ENCODE measurements around the gene MARCHF7.
"Not testable (repeated sequence)": the region's sequence is repeated elsewhere in the genome, so short reads cannot be mapped to it uniquely, and the experiment has no call there.

The MARCHF7 gene

DNA sequence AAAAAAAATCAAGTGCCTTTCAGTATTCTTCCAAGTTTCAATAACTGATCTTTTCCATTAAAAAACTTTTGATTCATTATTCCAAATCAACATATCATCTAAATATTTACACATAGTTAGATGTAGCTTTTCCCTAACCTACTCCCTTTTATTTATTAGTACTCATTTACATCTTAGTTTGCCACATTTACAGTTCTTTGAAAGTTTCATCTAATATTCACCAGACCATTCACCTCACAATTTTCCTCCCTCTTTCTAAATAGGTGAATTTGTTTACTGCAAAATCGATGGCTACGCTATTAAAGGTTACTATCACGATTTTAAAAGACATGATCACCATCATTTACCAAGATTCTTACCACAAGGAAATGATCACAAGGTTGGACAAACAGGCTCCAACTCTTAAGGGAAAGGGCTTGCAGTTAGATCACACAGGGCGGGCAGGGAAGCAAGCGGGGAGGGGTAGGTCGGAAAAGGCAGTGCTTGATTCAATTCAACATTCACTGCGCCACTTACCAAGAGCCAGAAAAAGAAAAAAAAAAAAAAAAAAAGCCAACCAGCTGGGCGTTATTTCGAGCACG, 654 bp upstream of the MARCHF7 start:
- no peak for TF ChIP-seq POLR2A (IDR thresholded peaks at IDR 0.05; ENCODE audit: low read length)
- TF ChIP-seq GATA1 (IDR thresholded peaks at IDR 0.05; ENCODE audit: low read depth, low read length) = no peak
- no peak for DNase-seq

DNA sequence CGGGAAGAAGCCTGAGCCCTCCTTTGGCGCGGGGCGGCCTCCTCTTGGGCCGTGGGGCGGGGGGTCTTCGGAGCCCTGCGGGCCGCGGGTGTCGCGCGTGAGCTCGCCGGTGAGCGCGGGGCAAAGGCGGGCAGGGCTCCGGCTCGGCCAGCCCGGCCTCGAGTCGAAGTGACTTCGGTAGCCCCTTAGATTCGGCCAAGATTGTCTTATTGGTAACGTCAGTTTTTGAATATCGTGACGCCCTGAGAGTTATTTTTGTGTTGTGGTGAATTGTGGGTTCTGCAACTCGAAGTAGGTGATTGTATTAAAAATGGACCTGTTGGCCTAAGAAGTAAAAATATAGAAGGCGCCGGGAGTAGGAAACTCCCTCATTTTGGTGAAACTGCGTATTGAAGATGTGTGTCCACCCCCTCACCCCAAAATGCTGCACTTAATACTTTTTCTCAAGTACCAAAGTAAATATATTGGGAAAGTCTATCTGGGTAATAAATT, 669 bp downstream of the MARCHF7 start:
- peak; percentile 74 to 83 for DNase-seq
- TF ChIP-seq GATA1 (IDR thresholded peaks at IDR 0.05; ENCODE audit: low read depth, low read length) (no peak), POLR2A (IDR thresholded peaks at IDR 0.05; ENCODE audit: low read length) (no peak)

DNA sequence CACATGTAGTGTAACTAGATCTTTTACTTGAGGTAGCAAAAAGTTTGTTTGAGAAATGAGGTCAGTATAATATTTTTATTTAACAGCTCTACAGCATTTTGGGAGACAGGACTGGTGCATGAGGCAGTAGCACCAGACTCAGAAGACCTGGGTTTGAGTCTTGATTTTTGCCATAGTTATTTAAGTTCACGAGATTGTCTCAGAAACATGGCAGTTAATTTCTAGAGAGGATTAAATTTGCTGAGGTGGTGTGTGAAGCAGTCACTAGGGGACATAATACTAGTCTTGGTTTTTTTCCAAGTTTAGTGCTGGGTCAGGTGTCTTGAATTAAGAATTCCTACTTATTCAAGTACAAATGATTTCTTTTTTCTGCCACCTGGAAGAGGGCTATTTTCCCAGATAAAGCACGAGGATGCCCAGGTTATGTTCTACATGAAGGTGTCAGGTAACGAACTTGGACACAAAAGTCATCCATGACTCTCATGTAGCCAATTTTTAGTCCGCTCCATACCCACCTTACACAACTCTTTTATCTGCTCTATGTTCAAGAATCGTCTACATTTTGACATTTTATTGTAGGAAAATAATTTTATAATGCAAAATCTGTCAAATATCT, 1.4 kb downstream of the MARCHF7 start:
- TF ChIP-seq GATA1 (IDR thresholded peaks at IDR 0.05; ENCODE audit: low read depth, low read length) (no peak), POLR2A (IDR thresholded peaks at IDR 0.05; ENCODE audit: low read length) (no peak)
- DNase-seq = peak; percentile 53 to 60

DNA sequence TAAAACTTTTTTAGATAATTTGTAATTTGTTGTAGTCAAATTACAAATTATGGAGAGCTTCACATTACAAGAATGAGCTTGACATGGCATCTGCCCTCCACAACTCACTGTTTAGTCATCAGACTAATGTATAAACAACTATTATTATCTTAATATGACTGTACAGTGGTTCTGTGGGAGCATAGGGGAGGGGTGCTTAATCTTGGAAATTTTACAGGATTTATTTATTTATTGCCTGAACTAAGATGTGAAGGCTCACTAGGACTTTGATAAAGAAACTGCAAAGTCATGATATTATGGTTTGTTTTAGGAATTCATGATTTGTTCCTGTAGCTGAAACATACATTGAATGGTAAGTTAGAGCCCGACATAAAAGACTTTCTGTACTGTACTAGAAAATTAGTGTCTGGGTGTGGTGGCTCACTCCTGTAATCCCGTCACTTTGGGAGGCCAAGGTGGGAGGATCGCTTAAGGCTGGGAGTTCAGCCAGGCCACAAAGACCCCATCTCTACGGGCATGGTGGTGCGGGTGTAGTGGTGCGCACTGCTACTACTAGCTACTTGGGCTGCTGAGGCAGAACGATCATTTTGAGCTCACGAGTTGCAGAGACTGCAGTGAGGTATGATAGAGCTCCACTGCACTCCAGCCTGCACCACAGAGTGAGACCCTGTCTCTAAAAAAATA, 2.1 kb downstream of the MARCHF7 start:
- peak; percentile 23 to 42 for DNase-seq
- TF ChIP-seq GATA1 (IDR thresholded peaks at IDR 0.05; ENCODE audit: low read depth, low read length) (no peak), POLR2A (IDR thresholded peaks at IDR 0.05; ENCODE audit: low read length) (no peak)

DNA sequence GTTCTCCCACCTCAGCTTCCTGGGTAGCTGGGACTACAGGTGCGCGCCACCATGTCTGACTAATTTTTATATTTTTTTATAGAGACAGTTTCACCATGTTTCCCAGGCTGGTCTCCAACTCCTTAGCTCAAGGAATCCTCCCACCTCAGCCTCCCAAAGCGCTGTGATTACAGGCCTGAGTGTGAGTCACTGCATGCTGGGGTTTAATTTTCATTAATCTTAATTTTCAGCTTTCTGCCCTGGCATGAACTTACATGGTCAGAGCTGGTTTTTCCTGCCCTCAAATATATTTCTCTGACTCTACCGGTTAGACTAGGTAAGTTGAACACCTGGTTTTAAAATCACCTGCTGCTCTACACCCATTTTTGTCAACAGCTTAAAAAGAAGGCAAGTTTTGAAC, 3.1 kb downstream of the MARCHF7 start:
- peak in 1 of 2 experiments; percentile 20 for DNase-seq
- TF ChIP-seq POLR2A (IDR thresholded peaks at IDR 0.05; ENCODE audit: low read length) (no peak), GATA1 (IDR thresholded peaks at IDR 0.05; ENCODE audit: low read depth, low read length) (no peak)

DNA sequence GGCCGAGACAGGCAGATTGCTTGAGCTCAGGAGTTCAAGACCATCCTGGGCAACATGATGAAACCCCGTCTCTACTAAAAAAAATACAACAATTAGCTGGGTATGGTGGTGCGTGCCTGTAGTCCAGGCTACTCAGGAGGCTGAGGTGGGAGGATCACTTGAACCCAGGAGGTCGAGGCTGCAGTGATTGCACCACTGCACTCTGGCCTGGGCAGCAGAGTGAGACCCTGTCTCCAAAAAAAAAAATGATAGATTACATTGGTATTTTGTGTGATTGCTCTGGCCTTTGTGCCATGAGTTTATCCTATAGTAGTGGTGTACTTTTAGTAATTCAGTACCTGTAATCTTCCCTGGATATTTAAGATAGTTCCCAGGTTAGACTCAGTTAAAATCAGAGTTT, 4.1 kb downstream of the MARCHF7 start:
- not testable (repeated sequence) for DNase-seq

DNA sequence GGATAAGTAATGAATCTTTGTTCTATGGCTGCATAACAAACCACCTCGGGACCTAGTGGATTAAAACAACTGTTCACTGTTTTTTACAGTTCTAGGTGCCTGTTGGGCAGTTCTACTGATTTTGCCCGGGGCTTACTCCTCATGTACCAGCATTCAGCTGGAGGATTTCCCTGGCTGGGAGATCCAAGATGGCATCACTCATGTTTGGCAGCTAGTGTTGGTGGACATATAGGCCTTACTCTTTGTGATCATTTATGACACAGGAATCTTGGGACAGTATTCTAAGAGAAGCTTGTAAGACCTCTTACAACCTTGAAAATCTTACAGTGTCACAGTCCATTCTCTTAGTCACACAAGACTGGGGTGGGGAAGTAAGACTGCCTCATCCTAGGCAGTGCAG, 4.6 kb downstream of the MARCHF7 start:
- TF ChIP-seq POLR2A (IDR thresholded peaks at IDR 0.05; ENCODE audit: low read length) (no peak), GATA1 (IDR thresholded peaks at IDR 0.05; ENCODE audit: low read depth, low read length) (no peak)
- peak in 1 of 2 experiments; percentile 10 for DNase-seq

DNA sequence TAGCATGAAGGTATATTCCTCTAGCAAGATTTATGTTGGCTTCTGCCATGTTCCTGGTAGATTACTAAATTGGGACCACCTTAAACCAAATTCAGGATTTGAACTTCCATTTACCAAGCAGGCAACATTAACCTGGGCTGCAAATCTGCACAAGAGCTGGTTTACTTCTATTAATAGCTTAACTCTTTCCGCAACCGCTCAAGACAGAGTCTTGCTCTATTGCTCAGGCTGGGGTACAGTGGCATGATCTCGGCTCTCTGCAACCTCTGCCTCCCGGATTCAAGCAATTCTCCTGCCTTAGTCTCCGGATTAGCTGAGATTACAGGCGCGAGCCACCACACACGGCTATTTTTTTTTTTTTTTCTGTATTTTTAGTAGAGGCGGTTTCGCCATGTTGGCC, 8.4 kb downstream of the MARCHF7 start:
- no peak for TF ChIP-seq GATA1 (IDR thresholded peaks at IDR 0.05; ENCODE audit: low read depth, low read length)
- TF ChIP-seq POLR2A (IDR thresholded peaks at IDR 0.05; ENCODE audit: low read length) = no peak
- no peak for DNase-seq

DNA sequence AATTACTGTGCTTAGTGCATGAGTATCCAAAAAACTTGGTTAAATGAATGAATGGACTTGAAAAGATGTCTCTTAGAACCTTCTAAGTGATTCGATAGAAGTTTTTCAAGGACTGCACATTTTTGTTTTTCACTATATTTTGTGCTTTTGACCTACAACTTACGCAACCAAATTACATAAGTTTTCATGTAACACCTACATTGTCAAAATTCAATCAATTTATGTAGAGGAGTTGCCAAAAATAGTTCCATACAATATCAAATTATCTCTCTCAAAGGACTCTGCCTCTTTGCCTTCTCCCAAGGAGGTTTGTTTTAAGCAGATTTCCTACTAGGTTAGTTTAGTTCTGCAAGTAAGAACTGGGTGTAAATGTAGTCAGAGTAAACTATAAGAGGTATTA, 10.3 kb downstream of the MARCHF7 start:
- DNase-seq = no peak
- TF ChIP-seq POLR2A (IDR thresholded peaks at IDR 0.05; ENCODE audit: low read length) (no peak), GATA1 (IDR thresholded peaks at IDR 0.05; ENCODE audit: low read depth, low read length) (no peak)

DNA sequence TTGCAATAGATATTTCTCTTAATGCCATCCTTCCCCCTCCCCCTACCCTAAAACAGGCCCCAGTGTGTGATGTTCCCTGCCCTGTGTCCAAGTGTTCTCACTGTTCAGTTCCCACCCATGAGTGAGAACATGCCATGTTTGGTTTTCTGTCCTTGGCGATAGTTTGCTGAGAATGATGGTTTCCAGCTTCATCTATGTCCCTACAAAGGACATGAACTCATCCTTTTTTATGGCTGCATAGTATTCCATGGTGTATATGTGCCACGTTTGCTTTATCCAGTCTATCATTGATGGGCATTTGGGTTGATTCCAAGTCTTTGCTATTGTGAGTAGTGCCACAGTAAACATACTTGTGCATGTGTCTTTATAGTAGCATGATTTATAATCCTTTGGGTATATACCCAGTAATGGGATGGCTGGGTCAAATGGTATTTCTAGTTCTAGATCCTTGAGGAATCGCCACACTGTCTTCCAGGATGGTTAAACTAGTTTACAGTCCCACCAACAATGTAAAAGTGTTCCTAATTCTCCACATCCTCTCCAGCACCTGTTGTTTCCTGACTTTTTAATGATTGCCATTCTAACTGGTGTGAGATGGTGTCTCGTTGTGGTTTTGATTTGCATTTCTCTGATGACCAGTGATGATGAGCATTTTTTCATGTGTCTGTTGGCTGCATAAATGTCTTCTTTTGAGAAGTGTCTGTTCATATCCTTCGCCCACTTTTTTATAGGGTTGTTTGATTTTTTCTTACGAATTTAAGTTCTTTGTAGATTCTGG, 12.7 kb downstream of the MARCHF7 start:
- not testable (repeated sequence) for DNase-seq

DNA sequence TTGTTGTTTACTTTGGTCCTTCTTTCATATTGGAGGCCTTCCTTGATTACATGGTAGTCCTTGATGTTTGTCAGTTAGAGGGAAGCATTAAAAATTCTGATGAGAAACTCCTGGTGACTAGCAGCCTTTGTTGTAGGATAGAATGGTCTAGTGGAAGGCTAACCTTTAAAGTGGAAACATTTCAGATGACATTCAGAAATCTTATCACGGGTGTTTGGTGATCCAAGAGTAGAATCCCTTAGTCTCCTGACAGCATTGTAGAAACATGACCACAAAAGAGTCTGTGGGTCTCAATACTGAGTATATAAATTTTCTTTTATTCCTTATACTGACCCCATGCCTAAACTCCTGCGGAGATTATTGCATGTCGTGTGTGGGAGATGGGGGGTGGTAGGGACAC, 13.4 kb downstream of the MARCHF7 start:
- TF ChIP-seq POLR2A (IDR thresholded peaks at IDR 0.05; ENCODE audit: low read length) = no peak
- TF ChIP-seq GATA1 (IDR thresholded peaks at IDR 0.05; ENCODE audit: low read depth, low read length) = no peak
- no peak for DNase-seq

DNA sequence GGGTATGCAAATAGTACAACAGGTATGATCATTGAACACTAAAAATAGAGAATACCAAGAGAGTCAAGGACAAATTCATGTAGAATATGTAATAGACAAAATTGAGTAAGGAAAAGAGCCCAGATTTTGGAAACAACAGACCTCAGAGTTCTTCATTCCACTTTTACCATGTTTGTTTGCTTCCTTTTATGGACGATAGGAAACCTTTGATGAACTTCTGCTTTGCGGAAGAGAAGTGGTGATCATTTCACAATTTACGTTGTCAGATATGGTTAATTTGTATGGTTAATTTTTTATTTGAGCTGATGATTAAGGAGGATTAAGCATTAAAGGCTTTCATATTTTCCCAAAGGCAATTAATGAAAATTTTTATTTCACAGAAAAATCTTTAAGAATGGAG, 16.3 kb downstream of the MARCHF7 start:
- TF ChIP-seq POLR2A (IDR thresholded peaks at IDR 0.05; ENCODE audit: low read length) = no peak
- TF ChIP-seq GATA1 (IDR thresholded peaks at IDR 0.05; ENCODE audit: low read depth, low read length) = no peak
- no peak for DNase-seq

DNA sequence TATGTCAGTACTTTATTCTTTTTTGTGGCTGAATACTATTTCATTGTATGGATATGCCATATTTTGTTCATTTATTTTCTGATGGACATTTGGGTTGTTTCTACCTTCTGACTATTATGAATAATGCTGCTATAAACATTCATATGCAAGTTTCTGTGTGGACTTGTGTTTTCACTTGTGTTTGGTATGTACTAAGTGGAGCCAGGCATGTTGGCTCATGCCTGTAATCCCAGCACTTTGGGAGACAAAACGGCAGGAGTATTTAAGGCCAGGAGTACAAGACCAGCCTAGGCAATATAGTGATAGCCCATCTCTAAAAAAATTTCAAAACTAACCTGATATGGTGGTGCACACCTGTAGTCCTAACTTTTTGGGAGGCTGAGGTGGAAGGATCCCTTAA, 23.3 kb downstream of the MARCHF7 start:
- TF ChIP-seq GATA1 (IDR thresholded peaks at IDR 0.05; ENCODE audit: low read depth, low read length) (no peak), POLR2A (IDR thresholded peaks at IDR 0.05; ENCODE audit: low read length) (no peak)
- no peak for DNase-seq

DNA sequence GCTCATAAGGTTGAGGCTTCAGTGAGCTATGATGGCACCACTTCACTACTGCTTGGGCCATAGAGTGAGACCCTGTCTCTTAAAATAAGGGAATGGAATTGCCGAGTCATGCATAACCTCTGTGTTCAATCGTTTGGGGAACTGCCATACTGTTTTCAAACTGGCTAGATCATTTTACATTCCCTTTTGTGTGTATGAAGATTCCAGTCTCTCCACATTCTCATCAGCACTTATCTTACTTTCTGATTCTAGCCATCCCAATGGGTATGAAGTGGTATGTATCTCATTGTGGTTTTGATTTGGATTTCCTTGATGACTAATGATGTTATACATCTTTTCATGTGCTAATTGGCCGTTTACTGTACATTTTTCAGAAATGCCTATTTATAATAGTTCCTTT, 23.7 kb downstream of the MARCHF7 start:
- TF ChIP-seq POLR2A (IDR thresholded peaks at IDR 0.05; ENCODE audit: low read length) (no peak), GATA1 (IDR thresholded peaks at IDR 0.05; ENCODE audit: low read depth, low read length) (no peak)
- no peak for DNase-seq

Measured in erythroblast (primary cell).